ENCODE data around the gene SGPP1.

Gene SGPP1

GRCh38 chr14:63747846-63748245, 20.0 kb upstream of the SGPP1 start:
- no peak for DNase-seq (ENCODE audit: low spot score)
- Histone ChIP-seq H3K27ac (no peak overlapping the region), H3K4me3 (no peak overlapping the region)
- no peak for TF ChIP-seq CTCF (IDR thresholded peaks at IDR 0.05)

- H3K4me3 ChIP-seq: no peak overlapping the region
- no peak overlapping the region for H3K27ac ChIP-seq
- DNase-seq (ENCODE audit: low spot score): no peak
- TF ChIP-seq CTCF (IDR thresholded peaks at IDR 0.05): no peak
Measured at GRCh38 chr14:63745858-63746425, 18.1 kb upstream of the SGPP1 start.

- no peak for TF ChIP-seq CTCF (IDR thresholded peaks at IDR 0.05)
Measured at GRCh38 chr14:63745272-63745671, 17.4 kb upstream of the SGPP1 start.

GRCh38 chr14:63737582-63738006, 9.7 kb upstream of the SGPP1 start:
- TF ChIP-seq CTCF (IDR thresholded peaks at IDR 0.05): no peak
- Histone ChIP-seq H3K4me3 (no peak overlapping the region), H3K27ac (no peak overlapping the region)
- DNase-seq (ENCODE audit: low spot score): no peak

More at GRCh38 chr14:63745272-63745671, 17.4 kb upstream of the SGPP1 start:
- no peak overlapping the region for H3K4me3 ChIP-seq
- no peak overlapping the region for H3K27ac ChIP-seq
- no peak for DNase-seq (ENCODE audit: low spot score)

- Histone ChIP-seq H3K4me3 (no peak overlapping the region), H3K27ac (no peak overlapping the region)
- DNase-seq (ENCODE audit: low spot score): no peak
- TF ChIP-seq CTCF (IDR thresholded peaks at IDR 0.05): no peak
Measured at GRCh38 chr14:63735720-63736119, 7.9 kb upstream of the SGPP1 start.

- H3K27ac ChIP-seq: no peak overlapping the region
- no peak overlapping the region for H3K4me3 ChIP-seq
- DNase-seq (ENCODE audit: low spot score): no peak
- TF ChIP-seq CTCF (IDR thresholded peaks at IDR 0.05): no peak
Measured at GRCh38 chr14:63730659-63731058, 2.8 kb upstream of the SGPP1 start.

GRCh38 chr14:63727231-63727735, 582 bp downstream of the SGPP1 start:
- peak overlapping the region; percentile 97 for H3K4me3 ChIP-seq
- peak; percentile 78 for DNase-seq (ENCODE audit: low spot score)
- peak overlapping the region; percentile 87 to 94 for H3K27ac ChIP-seq
- no peak for TF ChIP-seq CTCF (IDR thresholded peaks at IDR 0.05)

Measured in coronary artery (tissue), 2 donors.